ENCODE data around the gene UNC5C. TPM values are rescaled to one million over a fixed set of nuclear protein-coding genes. Genes with fewer than 3 reads are reported as not detected.

UNC5C gene
- total RNA-seq, 1 donor from 2014 or later, result 0.39 TPM

DNA sequence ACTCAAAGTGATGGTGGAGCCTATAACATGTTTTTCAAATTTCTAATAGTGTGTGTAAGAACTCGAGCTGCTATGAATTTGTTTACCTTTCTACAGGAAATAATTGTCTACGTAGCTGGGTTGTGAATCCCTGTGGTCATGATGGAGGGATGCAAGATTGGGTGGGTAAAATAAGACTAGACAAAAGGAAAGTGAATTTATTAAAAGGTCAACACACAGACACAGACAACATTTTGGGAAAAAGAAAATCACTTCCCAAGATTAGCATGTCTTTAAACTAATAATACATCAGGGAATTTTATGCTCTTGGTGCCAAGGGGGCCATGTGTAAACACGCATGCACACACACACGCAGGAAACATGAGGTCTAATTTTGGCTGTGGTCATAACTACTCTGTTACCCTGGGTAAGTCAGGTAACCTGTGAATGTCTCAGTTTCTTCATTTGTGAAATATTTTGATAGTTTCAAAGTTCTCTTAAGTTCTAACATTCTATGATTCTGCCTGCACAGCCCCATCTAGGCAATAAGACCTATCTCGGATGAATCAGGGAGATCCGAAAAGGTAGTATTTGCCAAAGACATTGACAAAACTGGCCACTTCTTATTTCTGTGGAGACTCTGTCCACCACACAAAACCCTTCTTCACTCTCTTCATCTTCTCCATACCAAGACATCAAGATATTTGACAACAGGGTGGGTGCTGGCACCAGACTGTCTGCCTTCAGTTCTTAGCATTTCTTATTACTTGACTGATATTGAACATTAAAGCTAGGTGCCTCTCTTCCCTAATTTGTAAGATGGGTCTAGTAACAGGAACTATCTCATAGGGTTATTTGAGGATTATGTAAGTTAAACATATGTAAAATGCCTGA is 1.6 kb upstream of the UNC5C start:
- H4K20me1 ChIP-seq (ENCODE audit: low read depth), result no peaks in the 10 kb centered on the region
- TF ChIP-seq EZH2 (IDR thresholded peaks at IDR 0.05) (peak; percentile 17), EZH2phosphoT487 (IDR thresholded peaks at IDR 0.05) (no peak)
- no peaks in the 10 kb centered on the region for H3K36me3 ChIP-seq
- no peak overlapping the region for H3K9ac ChIP-seq
- peaks cover 66% of the 10 kb centered on the region for H3K27me3 ChIP-seq
- Mint-ChIP-seq H3K27ac (peak overlapping the region; percentile 95), H3K27me3 (ENCODE audit: insufficient read depth, low read depth) (no peaks in the 10 kb centered on the region), H3K4me1 (peaks cover 48% of the 10 kb centered on the region), H3K36me3 (no peaks in the 10 kb centered on the region), H3K9me3 (no peaks in the 10 kb centered on the region), H3K4me3 (peak overlapping the region; percentile 98)
- peak overlapping the region; percentile 98 for H3K4me2 ChIP-seq
- peak overlapping the region; percentile 68 for H3K4me3 ChIP-seq
- H3K4me1 ChIP-seq, result peaks cover 19% of the 10 kb centered on the region
- H3F3A ChIP-seq (ENCODE audit: low read depth), result peaks cover 25% of the 10 kb centered on the region
- peak overlapping the region; percentile 83 for H2AFZ ChIP-seq (replicated peaks)
- H3K27ac ChIP-seq, result no peak overlapping the region
- H3K79me2 ChIP-seq (ENCODE audit: low read depth), result no peaks in the 10 kb centered on the region
- no peak for DNase-seq (ENCODE audit: low spot score)
- H3K9me3 ChIP-seq (ENCODE audit: low read depth), result no peaks in the 10 kb centered on the region

DNA sequence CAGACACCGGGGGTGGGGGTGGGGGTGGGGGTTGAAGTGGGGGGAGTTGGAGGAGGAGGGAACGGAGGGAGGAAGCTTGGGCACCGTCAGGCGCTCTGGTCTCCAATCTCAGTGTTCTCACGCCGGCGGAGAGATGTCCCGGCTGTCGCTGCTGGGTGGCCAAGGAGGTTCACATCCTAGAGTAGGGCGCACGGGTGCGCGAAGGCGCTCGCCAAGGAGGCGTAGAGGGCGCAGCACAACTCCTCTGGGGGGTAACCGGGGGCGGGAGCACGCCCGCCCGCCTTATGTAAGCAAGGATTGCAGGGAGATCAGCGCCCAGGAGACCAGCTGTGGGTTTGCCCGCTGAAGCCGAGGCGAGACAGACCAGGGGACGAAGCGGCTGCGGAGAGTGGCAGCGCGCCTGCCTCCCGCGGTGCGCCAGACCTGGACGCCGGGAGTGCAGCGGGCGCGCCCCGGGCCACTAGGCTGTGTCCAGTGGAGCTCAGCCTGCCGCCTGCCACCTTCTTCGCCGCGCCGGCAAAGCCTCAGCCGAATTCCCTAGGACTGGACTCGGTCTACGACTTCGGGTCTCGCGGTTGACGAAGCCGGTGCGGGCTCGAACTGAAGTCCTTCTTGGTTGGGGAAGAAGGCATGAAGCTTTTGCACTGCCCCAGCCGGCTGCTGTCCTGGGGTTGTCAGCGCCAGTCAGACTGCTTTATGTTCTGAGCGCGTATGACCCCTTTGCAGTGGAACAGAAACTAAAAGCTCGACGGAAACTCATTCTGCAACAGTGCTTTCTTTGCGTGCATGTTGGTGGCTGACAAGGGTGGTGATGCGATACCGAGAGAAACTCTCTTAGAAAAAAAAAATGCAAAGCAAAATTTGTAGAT is 707 bp upstream of the UNC5C start:
- H3K9me3 ChIP-seq (ENCODE audit: low read depth), result no peaks in the 10 kb centered on the region
- H3K27me3 ChIP-seq, result peaks cover 70% of the 10 kb centered on the region
- peak; percentile 70 for DNase-seq (ENCODE audit: low spot score)
- Mint-ChIP-seq H3K27me3 (ENCODE audit: insufficient read depth, low read depth) (no peaks in the 10 kb centered on the region), H3K4me1 (peaks cover 55% of the 10 kb centered on the region), H3K27ac (peak overlapping the region; percentile 97), H3K4me3 (peak overlapping the region; percentile 98), H3K36me3 (no peaks in the 10 kb centered on the region), H3K9me3 (no peaks in the 10 kb centered on the region)
- peak overlapping the region; percentile 98 for H3K4me2 ChIP-seq
- H3K36me3 ChIP-seq, result no peaks in the 10 kb centered on the region
- H3F3A ChIP-seq (ENCODE audit: low read depth), result peaks cover 25% of the 10 kb centered on the region
- no peaks in the 10 kb centered on the region for H3K79me2 ChIP-seq (ENCODE audit: low read depth)
- no peak overlapping the region for H3K9ac ChIP-seq
- H3K4me1 ChIP-seq, result peaks cover 19% of the 10 kb centered on the region
- H3K4me3 ChIP-seq, result peak overlapping the region; percentile 68
- H3K27ac ChIP-seq, result no peak overlapping the region
- peak overlapping the region; percentile 83 for H2AFZ ChIP-seq (replicated peaks)
- TF ChIP-seq, protein P1, sequence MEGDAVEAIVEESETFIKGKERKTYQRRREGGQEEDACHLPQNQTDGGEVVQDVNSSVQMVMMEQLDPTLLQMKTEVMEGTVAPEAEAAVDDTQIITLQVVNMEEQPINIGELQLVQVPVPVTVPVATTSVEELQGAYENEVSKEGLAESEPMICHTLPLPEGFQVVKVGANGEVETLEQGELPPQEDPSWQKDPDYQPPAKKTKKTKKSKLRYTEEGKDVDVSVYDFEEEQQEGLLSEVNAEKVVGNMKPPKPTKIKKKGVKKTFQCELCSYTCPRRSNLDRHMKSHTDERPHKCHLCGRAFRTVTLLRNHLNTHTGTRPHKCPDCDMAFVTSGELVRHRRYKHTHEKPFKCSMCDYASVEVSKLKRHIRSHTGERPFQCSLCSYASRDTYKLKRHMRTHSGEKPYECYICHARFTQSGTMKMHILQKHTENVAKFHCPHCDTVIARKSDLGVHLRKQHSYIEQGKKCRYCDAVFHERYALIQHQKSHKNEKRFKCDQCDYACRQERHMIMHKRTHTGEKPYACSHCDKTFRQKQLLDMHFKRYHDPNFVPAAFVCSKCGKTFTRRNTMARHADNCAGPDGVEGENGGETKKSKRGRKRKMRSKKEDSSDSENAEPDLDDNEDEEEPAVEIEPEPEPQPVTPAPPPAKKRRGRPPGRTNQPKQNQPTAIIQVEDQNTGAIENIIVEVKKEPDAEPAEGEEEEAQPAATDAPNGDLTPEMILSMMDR (IDR thresholded peaks at IDR 0.05), result no peak
- TF ChIP-seq EZH2 (IDR thresholded peaks at IDR 0.05) (peak; percentile 36), EZH2phosphoT487 (IDR thresholded peaks at IDR 0.05) (peak; percentile 15)
- H4K20me1 ChIP-seq (ENCODE audit: low read depth), result no peaks in the 10 kb centered on the region

DNA sequence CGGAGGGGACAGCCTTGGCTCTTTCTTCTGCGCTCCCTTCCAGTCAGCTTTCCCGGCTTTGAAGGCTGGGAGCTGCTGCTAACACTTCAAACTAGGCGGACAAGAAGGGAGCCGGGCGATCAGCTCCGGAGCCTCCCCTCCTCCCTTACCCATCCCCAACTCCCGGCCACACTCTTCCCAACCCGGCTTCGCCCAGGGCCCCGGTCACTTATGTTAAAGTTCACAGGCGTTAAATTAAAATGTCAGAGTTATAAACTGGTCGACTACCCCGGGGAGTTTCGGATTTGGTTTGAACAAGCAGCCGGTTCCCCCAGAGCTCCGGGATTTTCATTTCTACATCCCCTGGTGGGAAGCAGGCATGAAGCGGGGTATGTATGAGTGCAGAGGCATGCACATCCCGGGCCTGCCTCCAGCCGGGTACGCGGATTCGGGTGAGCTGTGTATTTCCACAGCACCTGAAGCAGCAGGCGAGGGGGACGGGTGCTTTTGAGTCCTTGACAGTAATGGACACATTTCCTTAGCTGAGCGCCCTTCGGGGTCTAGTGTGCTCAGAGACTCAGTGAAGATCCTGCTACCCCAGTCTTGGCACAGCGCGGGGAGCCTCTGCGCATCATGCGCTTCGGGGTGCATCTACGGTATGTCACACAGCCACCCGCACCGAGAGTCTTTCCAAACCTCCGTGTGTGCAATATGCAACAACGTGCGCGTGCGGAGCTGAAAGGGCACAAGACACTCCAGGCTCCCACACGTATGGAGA is 880 bp downstream of the UNC5C start:
- peak overlapping the region; percentile 98 for H3K27ac Mint-ChIP-seq
- no peaks in the 10 kb centered on the region for H3K79me2 ChIP-seq (ENCODE audit: low read depth)

More for the DNA sequence above, 880 bp downstream of the UNC5C start:
- TF ChIP-seq EZH2phosphoT487 (IDR thresholded peaks at IDR 0.05) (no peak), EZH2 (IDR thresholded peaks at IDR 0.05) (peak; percentile 71)
- Histone ChIP-seq H3K27ac (no peak overlapping the region), H3K27me3 (peaks cover 70% of the 10 kb centered on the region), H4K20me1 (ENCODE audit: low read depth) (no peaks in the 10 kb centered on the region), H3K9ac (no peak overlapping the region), H2AFZ (replicated peaks) (peak overlapping the region; percentile 90), H3K4me1 (peaks cover 15% of the 10 kb centered on the region), H3F3A (ENCODE audit: low read depth) (peaks cover 25% of the 10 kb centered on the region), H3K9me3 (ENCODE audit: low read depth) (no peaks in the 10 kb centered on the region), H3K4me3 (peak overlapping the region; percentile 68), H3K4me2 (peak overlapping the region; percentile 98), H3K36me3 (no peaks in the 10 kb centered on the region)
- peak; percentile 58 for DNase-seq (ENCODE audit: low spot score)
- H3K27me3 Mint-ChIP-seq (ENCODE audit: insufficient read depth, low read depth), result no peaks in the 10 kb centered on the region
- peaks cover 2% of the 10 kb centered on the region for H3K9me3 Mint-ChIP-seq
- H3K4me1 Mint-ChIP-seq, result peaks cover 51% of the 10 kb centered on the region
- H3K36me3 Mint-ChIP-seq, result peaks cover 14% of the 10 kb centered on the region
- H3K4me3 Mint-ChIP-seq, result peak overlapping the region; percentile 98

Data from neural progenitor cell (in vitro differentiated cells).